HG02623 (cell line): ENCODE results near the gene SLC18A3.

Experiments used
- ATAC-seq: cut with Tn5 transposase; IDR thresholded peaks from one replicate; pipeline ENCODE4 v1.9.1; 2021; ENCODE audit warnings: moderate library complexity; ENCODE audit not compliant: unreplicated experiment

Gene SLC18A3

DNA sequence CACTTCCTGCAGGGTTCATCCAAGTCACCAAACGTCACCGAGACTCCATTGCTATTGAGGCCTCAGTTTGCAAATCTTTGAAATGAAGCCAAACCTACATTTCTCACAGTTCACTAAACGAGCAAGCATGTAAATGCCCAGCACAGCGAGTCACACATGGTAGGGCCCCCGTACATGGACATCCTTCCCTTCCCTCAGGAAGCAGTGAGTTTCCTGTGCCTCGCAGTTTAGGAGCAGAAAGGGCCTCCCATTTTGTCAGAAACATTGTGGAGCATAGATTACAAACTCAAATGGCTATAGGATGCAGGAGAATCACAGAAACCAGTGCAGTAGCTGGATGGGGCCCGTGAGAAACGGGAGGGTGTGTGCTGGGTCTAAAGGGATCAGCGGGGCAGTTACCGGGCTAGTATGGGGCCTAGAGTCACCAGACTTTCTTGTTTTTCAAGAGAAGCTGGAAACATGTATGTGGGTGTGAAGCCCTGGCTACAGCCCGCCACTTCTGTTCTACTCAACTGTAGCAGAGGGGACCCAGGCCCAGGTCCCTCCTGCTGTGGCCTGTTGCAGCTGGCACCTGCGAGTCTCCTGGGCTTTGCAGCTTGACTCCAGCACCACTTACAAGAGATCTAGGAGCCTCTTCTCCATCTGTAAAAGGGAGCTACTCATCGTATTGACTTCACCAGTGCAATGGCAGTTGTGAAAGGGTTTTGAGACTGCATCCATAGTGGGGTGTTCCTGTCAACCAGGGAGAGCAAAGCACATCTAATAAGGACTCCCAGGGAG is 14.2 kb upstream of the SLC18A3 start:
- no peak for ATAC-seq

- no peak for ATAC-seq
Measured at GRCh38 chr10:49596493-49596809, 13.7 kb upstream of the SLC18A3 start.

DNA sequence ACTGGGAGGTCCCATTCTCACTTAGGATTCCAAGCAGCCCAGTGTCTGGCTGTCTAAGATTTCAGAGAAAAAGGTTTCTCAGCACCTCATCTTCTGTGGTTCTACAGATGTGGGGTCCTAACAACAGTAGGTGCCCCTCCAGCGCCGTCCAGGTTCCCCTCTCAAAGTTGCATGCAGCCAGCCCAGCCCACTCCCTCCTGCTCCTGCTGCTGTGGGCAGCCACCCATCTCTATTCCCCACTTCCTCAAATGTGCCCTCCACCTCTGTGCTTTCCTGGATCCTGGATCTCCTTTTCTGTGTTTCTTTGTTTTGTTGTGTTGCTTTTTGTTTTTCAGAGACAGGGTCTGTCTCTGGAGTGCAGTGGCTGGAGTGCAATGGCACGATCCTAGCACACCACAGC is 13.3 kb upstream of the SLC18A3 start:
- no peak for ATAC-seq

GRCh38 chr10:49597426-49598163 is 12.5 kb upstream of the SLC18A3 start:
- ATAC-seq: no peak

- ATAC-seq: no peak
Measured at GRCh38 chr10:49598164-49598856, 11.8 kb upstream of the SLC18A3 start.

- no peak for ATAC-seq
Measured at GRCh38 chr10:49598986-49599385, 11.1 kb upstream of the SLC18A3 start.

DNA sequence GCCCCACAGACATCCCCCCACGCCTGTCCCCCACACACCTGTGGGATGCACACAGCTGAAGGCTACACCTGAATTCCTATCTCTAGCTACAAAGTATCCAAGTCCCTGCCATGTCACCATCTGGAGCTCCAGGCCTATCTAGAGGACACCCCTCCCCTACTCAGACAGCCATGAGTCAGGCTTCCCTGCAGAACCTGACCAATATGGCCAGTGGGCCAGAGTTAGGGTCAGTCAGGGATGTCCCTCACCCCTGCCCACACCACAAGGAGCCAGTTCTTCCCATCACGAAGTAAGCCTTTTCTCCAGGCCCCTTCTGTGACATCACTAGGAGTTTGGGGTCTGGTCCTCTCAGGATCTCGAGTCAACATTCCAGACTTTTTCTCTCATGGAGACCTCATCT is 10.6 kb upstream of the SLC18A3 start:
- ATAC-seq: no peak

DNA sequence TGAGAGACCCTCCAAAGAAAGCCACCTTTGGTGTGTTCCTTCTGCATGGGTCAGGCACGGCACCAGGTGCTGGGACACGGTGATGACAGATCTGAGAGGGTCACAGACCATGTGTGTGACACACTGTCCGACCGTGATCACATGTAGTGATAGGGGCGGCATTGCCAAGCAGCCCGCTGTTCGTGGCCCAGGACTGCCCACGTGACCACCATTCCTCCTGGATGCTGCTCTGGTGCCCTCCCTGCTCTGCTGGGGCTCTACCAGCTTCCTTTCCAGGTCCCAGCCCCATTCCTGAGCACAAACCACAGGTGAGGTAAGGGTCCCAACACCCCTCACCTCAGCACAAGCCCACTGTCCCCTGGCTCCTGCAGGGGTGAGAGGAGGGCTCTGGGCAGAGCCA is 10.1 kb upstream of the SLC18A3 start:
- no peak for ATAC-seq

GRCh38 chr10:49600781-49601400 is 9.2 kb upstream of the SLC18A3 start:
- ATAC-seq: no peak

DNA sequence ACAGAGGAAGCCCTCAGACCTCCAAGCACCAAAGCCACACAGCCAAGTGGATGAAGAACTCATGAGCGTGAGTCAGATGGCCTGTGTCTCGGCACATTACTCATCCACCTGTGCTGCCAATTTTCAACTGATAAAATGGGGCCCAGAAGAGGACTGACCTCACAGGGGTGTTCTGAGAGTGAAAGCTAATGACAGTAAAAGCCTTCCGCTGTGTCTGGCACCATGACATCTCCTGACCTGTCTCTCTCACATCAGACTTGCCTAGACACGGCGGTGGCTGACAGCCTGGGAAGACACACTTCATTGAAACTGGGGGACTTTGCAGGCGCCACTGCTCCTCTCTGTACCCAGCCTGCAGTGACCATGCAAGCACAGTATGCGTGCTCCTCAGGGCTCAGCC is 8.3 kb upstream of the SLC18A3 start:
- ATAC-seq: no peak

GRCh38 chr10:49602380-49603023 is 7.6 kb upstream of the SLC18A3 start:
- no peak for ATAC-seq

DNA sequence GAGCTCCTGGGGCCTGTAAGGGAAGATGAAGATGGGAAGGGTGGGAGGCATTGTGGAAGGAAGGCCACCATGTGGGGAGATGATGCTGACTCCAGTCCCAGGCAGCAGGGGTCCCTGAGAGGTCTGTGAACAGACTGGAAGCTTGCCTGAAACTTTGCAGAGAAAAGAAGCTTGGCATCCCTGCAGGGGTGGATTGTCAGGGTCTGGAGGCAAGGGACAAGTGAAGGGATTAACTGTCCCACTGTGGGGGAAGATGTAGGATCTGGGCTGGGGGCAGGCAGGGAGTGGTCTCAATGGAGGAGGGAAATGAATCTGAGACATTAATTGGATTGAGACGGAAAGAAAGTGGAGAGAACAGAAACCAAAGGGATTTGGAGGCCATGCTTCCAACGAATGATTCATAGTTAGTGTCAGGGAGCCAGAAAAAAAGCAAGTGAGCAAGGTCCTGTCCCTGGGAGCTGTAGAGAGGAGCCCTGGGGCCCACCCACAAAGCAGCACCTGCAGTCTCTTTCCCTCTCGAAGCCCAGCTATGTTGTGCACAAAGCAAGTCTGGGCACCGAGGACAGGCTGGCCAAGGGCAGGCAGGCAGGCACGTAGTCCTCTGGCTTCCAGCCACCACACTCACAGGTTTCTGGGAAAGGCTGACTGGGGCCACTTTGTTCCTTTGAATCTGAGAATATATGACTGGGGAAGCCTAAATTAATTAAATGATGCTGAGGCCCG is 4.7 kb upstream of the SLC18A3 start:
- no peak for ATAC-seq

- ATAC-seq: no peak
Measured at GRCh38 chr10:49605939-49606509, 4.1 kb upstream of the SLC18A3 start.

DNA sequence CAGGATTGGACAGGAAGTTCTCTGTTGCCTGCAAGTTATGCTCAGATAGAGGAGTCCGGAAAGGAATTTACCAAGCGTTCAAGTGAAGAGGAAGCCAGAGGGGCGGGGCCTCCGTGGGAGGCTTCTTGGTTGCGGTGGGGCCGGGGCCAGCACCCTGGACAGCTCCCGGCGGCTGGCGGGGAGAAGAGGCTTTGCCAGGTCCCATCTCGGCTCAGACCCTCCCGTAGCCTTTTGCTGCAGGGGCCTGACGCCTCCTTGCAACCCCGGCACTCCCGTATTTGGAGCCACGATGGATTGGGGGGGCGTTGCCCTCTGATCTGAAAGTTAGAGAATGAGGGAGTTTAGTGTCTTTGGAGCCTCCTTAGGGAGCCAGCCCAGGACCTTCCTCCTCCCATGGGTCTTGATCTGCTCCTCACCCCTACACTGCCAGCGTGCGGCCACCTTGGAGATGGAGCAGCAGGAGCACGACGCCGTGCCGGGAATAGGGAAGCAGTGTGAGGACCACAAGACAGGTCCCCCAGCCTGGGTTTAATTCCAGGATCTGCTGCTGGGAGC is 3.1 kb upstream of the SLC18A3 start:
- no peak for ATAC-seq

- ATAC-seq: no peak
Measured at GRCh38 chr10:49608166-49609005, 1.7 kb upstream of the SLC18A3 start.

GRCh38 chr10:49609006-49609282 is 1.2 kb upstream of the SLC18A3 start:
- no peak for ATAC-seq

- ATAC-seq: no peak
Measured at GRCh38 chr10:49609283-49610113, 612 bp upstream of the SLC18A3 start.

GRCh38 chr10:49610458-49611165 is 502 bp downstream of the SLC18A3 start:
- ATAC-seq: no peak
